Mucosa of stomach (tissue), 1 donor: ENCODE results near the gene EFR3B.

ENCODE experiments used
- H3K27me3 ChIP-seq: one replicate; pipeline ENCODE4 v1.7.0; 2013; ENCODE audit warnings: mild to moderate bottlenecking, low read length; ENCODE audit not compliant: control insufficient read depth, insufficient read depth
- H3K36me3 ChIP-seq: one replicate; pipeline ENCODE4 v1.7.0; 2013; ENCODE audit warnings: low read length; ENCODE audit not compliant: control insufficient read depth, insufficient read depth
- H3K4me1 ChIP-seq: one replicate; pipeline ENCODE4 v1.7.0; 2013; ENCODE audit warnings: mild to moderate bottlenecking, low read length; ENCODE audit not compliant: control insufficient read depth, insufficient read depth
- H3K4me3 ChIP-seq: one replicate; pipeline ENCODE4 v1.7.0; 2013; ENCODE audit warnings: low read length
- H3K9ac ChIP-seq: one replicate; pipeline ENCODE4 v1.7.0; 2013; ENCODE audit warnings: mild to moderate bottlenecking, low read length, moderate library complexity
- H3K9me3 ChIP-seq: one replicate; pipeline ENCODE4 v1.7.0; 2013; ENCODE audit warnings: mild to moderate bottlenecking, low read length, moderate library complexity; ENCODE audit not compliant: control insufficient read depth
- donor health status: Pancreatic carcinoma.

The EFR3B gene

GRCh38 chr2:25041307-25041927 lies 459 bp upstream of the EFR3B start:
- H3K36me3 ChIP-seq: no peaks in the 10 kb centered on the region
- peak overlapping the region; percentile 60 for H3K4me3 ChIP-seq
- no peaks in the 10 kb centered on the region for H3K9me3 ChIP-seq
- peaks cover 13% of the 10 kb centered on the region for H3K27me3 ChIP-seq
- peaks cover 11% of the 10 kb centered on the region for H3K4me1 ChIP-seq
- peak overlapping the region; percentile 43 for H3K9ac ChIP-seq

- peaks cover 13% of the 10 kb centered on the region for H3K27me3 ChIP-seq
- H3K9me3 ChIP-seq: no peaks in the 10 kb centered on the region
- peaks cover 11% of the 10 kb centered on the region for H3K4me1 ChIP-seq
- H3K4me3 ChIP-seq: peak overlapping the region; percentile 31
- no peaks in the 10 kb centered on the region for H3K36me3 ChIP-seq
- H3K9ac ChIP-seq: peak overlapping the region; percentile 62
These were observed 705 bp downstream of the EFR3B start for GRCh38 chr2:25042321-25043240.

GRCh38 chr2:25043241-25043867 lies 1.5 kb downstream of the EFR3B start:
- Histone ChIP-seq H3K27me3 (peaks cover 13% of the 10 kb centered on the region), H3K4me3 (no peak overlapping the region), H3K36me3 (no peaks in the 10 kb centered on the region), H3K9ac (no peak overlapping the region), H3K9me3 (no peaks in the 10 kb centered on the region), H3K4me1 (peaks cover 11% of the 10 kb centered on the region)

- Histone ChIP-seq H3K4me1 (peaks cover 11% of the 10 kb centered on the region), H3K36me3 (no peaks in the 10 kb centered on the region), H3K9ac (no peak overlapping the region), H3K27me3 (peaks cover 13% of the 10 kb centered on the region), H3K4me3 (no peak overlapping the region), H3K9me3 (no peaks in the 10 kb centered on the region)
These were observed 2.1 kb downstream of the EFR3B start for GRCh38 chr2:25044011-25044410.

- Histone ChIP-seq H3K4me1 (peaks cover 11% of the 10 kb centered on the region), H3K27me3 (peaks cover 13% of the 10 kb centered on the region), H3K36me3 (no peaks in the 10 kb centered on the region), H3K4me3 (no peak overlapping the region), H3K9ac (no peak overlapping the region), H3K9me3 (no peaks in the 10 kb centered on the region)
These were observed 3.1 kb downstream of the EFR3B start for GRCh38 chr2:25044990-25045389.

GRCh38 chr2:25049422-25049821 lies 7.5 kb downstream of the EFR3B start:
- H3K4me3 ChIP-seq: no peak overlapping the region

GRCh38 chr2:25050128-25050527 lies 8.3 kb downstream of the EFR3B start:
- no peaks in the 10 kb centered on the region for H3K27me3 ChIP-seq
- H3K36me3 ChIP-seq: no peaks in the 10 kb centered on the region
- H3K4me3 ChIP-seq: no peak overlapping the region
- no peaks in the 10 kb centered on the region for H3K4me1 ChIP-seq
- no peaks in the 10 kb centered on the region for H3K9me3 ChIP-seq
- no peak overlapping the region for H3K9ac ChIP-seq

More at GRCh38 chr2:25049422-25049821, 7.5 kb downstream of the EFR3B start:
- H3K27me3 ChIP-seq: no peaks in the 10 kb centered on the region
- no peak overlapping the region for H3K9ac ChIP-seq
- H3K9me3 ChIP-seq: no peaks in the 10 kb centered on the region
- H3K4me1 ChIP-seq: no peaks in the 10 kb centered on the region
- H3K36me3 ChIP-seq: no peaks in the 10 kb centered on the region

GRCh38 chr2:25053041-25053440 lies 11.2 kb downstream of the EFR3B start:
- Histone ChIP-seq H3K4me3 (no peak overlapping the region), H3K36me3 (no peaks in the 10 kb centered on the region), H3K27me3 (no peaks in the 10 kb centered on the region), H3K4me1 (no peaks in the 10 kb centered on the region), H3K9ac (no peak overlapping the region), H3K9me3 (no peaks in the 10 kb centered on the region)

- no peaks in the 10 kb centered on the region for H3K4me1 ChIP-seq
- H3K9me3 ChIP-seq: no peaks in the 10 kb centered on the region
- no peaks in the 10 kb centered on the region for H3K36me3 ChIP-seq
- H3K27me3 ChIP-seq: no peaks in the 10 kb centered on the region
- no peak overlapping the region for H3K9ac ChIP-seq
- H3K4me3 ChIP-seq: no peak overlapping the region
These were observed 12.8 kb downstream of the EFR3B start for GRCh38 chr2:25054720-25055119.

GRCh38 chr2:25055376-25055920 lies 13.6 kb downstream of the EFR3B start:
- Histone ChIP-seq H3K9ac (no peak overlapping the region), H3K27me3 (no peaks in the 10 kb centered on the region), H3K4me1 (no peaks in the 10 kb centered on the region), H3K4me3 (no peak overlapping the region), H3K36me3 (no peaks in the 10 kb centered on the region), H3K9me3 (no peaks in the 10 kb centered on the region)

GRCh38 chr2:25056098-25056821 lies 14.4 kb downstream of the EFR3B start:
- no peaks in the 10 kb centered on the region for H3K9me3 ChIP-seq
- no peaks in the 10 kb centered on the region for H3K36me3 ChIP-seq
- H3K4me3 ChIP-seq: no peak overlapping the region
- H3K9ac ChIP-seq: no peak overlapping the region
- no peaks in the 10 kb centered on the region for H3K4me1 ChIP-seq
- H3K27me3 ChIP-seq: no peaks in the 10 kb centered on the region
